K562 (cell line): ENCODE measurements around the gene KLRB1. TPM values are rescaled to one million over a fixed set of nuclear protein-coding genes. Genes with fewer than 3 reads are reported as not detected.

Source experiments
- ATAC-seq: fragments of 200-7000 bp; cut with Tn5 transposase; 3 replicates; pipeline ENCODE4 v1.9.1; 2020; ENCODE audit warnings: moderate library complexity
- BruUV-seq: library from RNA; stranded (reverse); fragments of 400-500 nt; replicated peaks from 2 replicates; lab custom pipeline; 2021; lab: Mats Ljungman, UMichigan
- CTCF ChIA-PET: fragments of 300-600 bp; formaldehyde crosslinking; extraction: SDS; loops from one replicate; lab custom pipeline; 2021; ENCODE audit warnings: low intra/inter-chr PET ratio; lab: Yijun Ruan, JAX
- POLR2A ChIA-PET: fragments of 300-600, 350-650 bp; sonication (Branson Sonifier 250); formaldehyde crosslinking; extraction: SDS; loops from one replicate; lab custom pipeline; 2021; ENCODE audit warnings: antibody characterized with exemption, inconsistent platforms; lab: Yijun Ruan, JAX
- DNase-seq, 4 experiments: peaks; one replicate each; pipeline versions ENCODE4 v3.0.0 to v3.0.0-alpha.2; 2011 to 2018; ENCODE audit warnings: low spot score in 3 of 4, mixed read lengths in 3 of 4; ENCODE audit errors: extremely low read depth in 1 of 4
- FAIRE-seq: peaks from 2 replicates; lab custom pipeline; 2011; peaks lifted over from hg19 to GRCh38; lab: Jason Lieb, UNC
- H2AFZ ChIP-seq: 2 replicates; pipeline ENCODE4 v1.6.0; 2011; ENCODE audit warnings: low read depth, low read length, control low read depth, inconsistent platforms
- H3K27ac ChIP-seq: fragments of 200-600 bp; 3 replicates; pipeline ENCODE4 v1.8.0; 2011; ENCODE audit warnings: low read depth, mild to moderate bottlenecking, control low read depth, inconsistent platforms, low read length, moderate library complexity, mixed read lengths; ENCODE audit errors: extremely low read depth
- H3K27me3 ChIP-seq, 2 experiments: fragments of 300-600 bp in 1 of 2; 2 replicates in 1 of 2; 3 replicates in 1 of 2; pipeline versions ENCODE4 v1.6.0 to v1.8.0; 2011; ENCODE audit warnings: inconsistent platforms in 2 of 2, low read length in 2 of 2, mild to moderate bottlenecking in 1 of 2, mixed read lengths in 1 of 2, moderate library complexity in 1 of 2; ENCODE audit not compliant: control insufficient read depth in 2 of 2, insufficient read depth in 2 of 2
- H3K36me3 ChIP-seq: fragments of 300-600 bp; 3 replicates; pipeline ENCODE4 v1.8.0; 2011; ENCODE audit warnings: mild to moderate bottlenecking, low read length, inconsistent platforms; ENCODE audit not compliant: control insufficient read depth, insufficient read depth
- H3K4me1 ChIP-seq, 2 experiments: fragments of 200-600 bp in 1 of 2; replicated peaks in 1 of 2; 2 replicates in 1 of 2; 3 replicates in 1 of 2; pipeline versions ENCODE4 v1.5.1 to v1.8.0; 2011; ENCODE audit warnings: inconsistent platforms in 2 of 2, low read length in 2 of 2, mild to moderate bottlenecking in 1 of 2, mixed read lengths in 1 of 2, moderate library complexity in 1 of 2; ENCODE audit not compliant: control insufficient read depth in 2 of 2, insufficient read depth in 2 of 2
- H3K4me2 ChIP-seq: 2 replicates; pipeline ENCODE4 v1.6.1; 2011; ENCODE audit warnings: low read length, control low read depth, inconsistent platforms, mixed read lengths; ENCODE audit not compliant: insufficient read depth
- H3K4me3 ChIP-seq: fragments of 200-600 bp; sonication (generic), shearing (Covaris generic); 2 replicates; pipeline ENCODE4 v1.5.1; 2016; ENCODE audit warnings: control low read depth, inconsistent platforms
- H3K79me2 ChIP-seq: fragments of 200-600 bp; 3 replicates; pipeline ENCODE4 v1.8.0; 2011; ENCODE audit warnings: low read length, inconsistent platforms; ENCODE audit not compliant: control insufficient read depth, insufficient read depth
- H3K9ac ChIP-seq, 2 experiments: 2 replicates each; pipeline versions ENCODE4 v1.6.0 to v1.6.1; 2011; ENCODE audit warnings: low read depth in 2 of 2, low read length in 2 of 2, control low read depth in 1 of 2, inconsistent platforms in 1 of 2, mild to moderate bottlenecking in 1 of 2, mixed read lengths in 1 of 2; ENCODE audit not compliant: insufficient read depth in 1 of 2
- H3K9me1 ChIP-seq: one replicate; pipeline ENCODE4 v1.6.0; 2011; ENCODE audit warnings: inconsistent platforms, mild to moderate bottlenecking, low read length, moderate library complexity; ENCODE audit not compliant: control insufficient read depth, insufficient read depth
- H3K9me3 ChIP-seq: replicated peaks from 2 replicates; pipeline ENCODE4 v1.5.1; 2011; ENCODE audit warnings: low read depth, low read length, inconsistent platforms; ENCODE audit not compliant: control insufficient read depth, insufficient read depth
- H4K20me1 ChIP-seq: replicated peaks from 2 replicates; pipeline ENCODE4 v1.6.1; 2011; ENCODE audit warnings: low read length, inconsistent platforms, mixed read lengths; ENCODE audit not compliant: control insufficient read depth, insufficient read depth
- BRF1 ChIP-seq: IDR thresholded peaks from 3 replicates; pipeline ENCODE4 v1.6.1; 2011; ENCODE audit warnings: borderline replicate concordance, mild to moderate bottlenecking; ENCODE audit not compliant: insufficient read length; ENCODE audit errors: extremely low read depth
- CTCF ChIP-seq, 3 experiments: IDR thresholded peaks in 2 of 3; conservative IDR thresholded peaks in 1 of 3; 2 replicates each; pipeline ENCODE4 v1.5.1; 2011 to 2012; ENCODE audit warnings: low read length in 3 of 3, mild to moderate bottlenecking in 3 of 3, control low read depth in 2 of 3, improper control_type of control experiment in 1 of 3, inconsistent platforms in 1 of 3, low read depth in 1 of 3, mixed read lengths in 1 of 3, moderate library complexity in 1 of 3; ENCODE audit not compliant: insufficient read depth in 2 of 3
- FOXK2 ChIP-seq, 2 experiments: fragments of 450-650 bp; IDR thresholded peaks in 1 of 2; conservative IDR thresholded peaks in 1 of 2; 2 replicates each; pipeline ENCODE4 v1.6.1; 2016; ENCODE audit warnings: low read depth in 2 of 2, mild to moderate bottlenecking in 1 of 2
- IFI16 ChIP-seq: fragments of 250-450 bp; sonication (Bioruptor Pico); IDR thresholded peaks from 2 replicates; pipeline ENCODE4 v2.1.2; 2022; ENCODE audit warnings: mild to moderate bottlenecking, inconsistent platforms
- MYC ChIP-seq, 2 experiments: fragments of 250-450 bp in 1 of 2; sonication (Bioruptor Pico) in 1 of 2; IDR thresholded peaks; 2 replicates each; pipeline versions ENCODE4 v1.5.1 to v1.6.1; 2012 to 2021; ENCODE audit warnings: low read depth in 2 of 2, borderline replicate concordance in 1 of 2, improper control_type of control experiment in 1 of 2, low read length in 1 of 2, mild to moderate bottlenecking in 1 of 2, moderate library complexity in 1 of 2
- NKRF ChIP-seq: fragments of 450-650 bp; IDR thresholded peaks from 2 replicates; pipeline ENCODE4 v1.6.1; 2016; ENCODE audit warnings: borderline replicate concordance
- NRF1 ChIP-seq, 2 experiments: fragments of 450-650 bp; IDR thresholded peaks in 1 of 2; conservative IDR thresholded peaks in 1 of 2; 2 replicates each; pipeline ENCODE4 v1.6.1; 2014; ENCODE audit warnings: mild to moderate bottlenecking in 2 of 2
- RAD21 ChIP-seq, 2 experiments: fragments of 250-450 bp in 1 of 2; fragments of 450-650 bp in 1 of 2; sonication (Bioruptor Pico) in 1 of 2; formaldehyde crosslinking in 1 of 2; IDR thresholded peaks in 1 of 2; conservative IDR thresholded peaks in 1 of 2; 2 replicates each; pipeline versions ENCODE4 v1.4.0 to v1.8.0; 2020 to 2022; ENCODE audit warnings: mild to moderate bottlenecking in 2 of 2, moderate library complexity in 1 of 2
- SMARCE1 ChIP-seq: fragments of 450-650 bp; IDR thresholded peaks from 2 replicates; pipeline ENCODE4 v1.7.1; 2016; ENCODE audit warnings: mild to moderate bottlenecking
- SMC3 ChIP-seq: conservative IDR thresholded peaks from 2 replicates; pipeline ENCODE4 v1.6.1; 2011; ENCODE audit warnings: low read depth, low read length, improper control_type of control experiment; ENCODE audit not compliant: insufficient read depth
- THRA ChIP-seq: fragments of 450-650 bp; IDR thresholded peaks from 2 replicates; pipeline ENCODE4 v1.6.1; 2017; ENCODE audit warnings: mild to moderate bottlenecking, moderate library complexity
- THRB ChIP-seq: fragments of 450-650 bp; formaldehyde crosslinking; conservative IDR thresholded peaks from 2 replicates; pipeline ENCODE4 v1.4.0; 2022; ENCODE audit warnings: mild to moderate bottlenecking, missing genetic modification characterization
- ZNF174 ChIP-seq: fragments of 250-450 bp; sonication (Bioruptor Pico); IDR thresholded peaks from 2 replicates; pipeline ENCODE4 v1.4.0; 2020; ENCODE audit warnings: mild to moderate bottlenecking
- WGBS: fragments of 100-300 bp; shearing (Covaris generic); methylation state at CpG from one replicate; pipeline ENCODE4 v1.1.6; 2016; ENCODE audit warnings: low coverage, mixed read lengths; ENCODE audit not compliant: insufficient coverage; ENCODE audit errors: missing lambda C conversion rate; 5-methylcytosine and 5-hydroxymethylcytosine counted together
- in situ Hi-C: fragments of 300-500 bp; cut with MboI; formaldehyde crosslinking; loops from 4 replicates; pipeline ENCODE4 v1.15.0; 2018; ENCODE audit warnings: inconsistent platforms, mixed read lengths
- intact Hi-C: fragments of 100-400 bp; cut with micrococcal nuclease; formaldehyde crosslinking; loops from 2 replicates; pipeline ENCODE4 v1.14.2; 2022
- polyA plus RNA-seq, 8 experiments: library from polyadenylated mRNA; depleted of rRNA in 4 of 8; stranded (reverse) in 5 of 8; unstranded in 3 of 8; fragments of >200 nt; fragmentation: Nextera tagmentation in 2 of 8; fragmentation: Illumina TruSeq in 1 of 8; extraction: Ambion mirVana in 2 of 8; extraction: Trizol in 1 of 8; gene quantifications; 2 replicates each; pipeline versions ENCODE4 v1.2.1 to v1.2.3, GENCODE V29; 2011 to 2014; ENCODE audit warnings: inconsistent platforms in 1 of 8, missing spikeins in 1 of 8
- total RNA-seq, 7 experiments: library from RNA; depleted of rRNA in 6 of 7; stranded (reverse); fragments of >200 nt in 6 of 7; fragmentation: Illumina TruSeq in 2 of 7; extraction: Trizol in 2 of 7; gene quantifications; 2 replicates each; pipeline versions ENCODE4 v1.2.1 to v1.2.3, GENCODE V29; 2011 to 2021; ENCODE audit warnings: low replicate concordance in 1 of 7

KLRB1 gene
- total and polyA plus RNA-seq, 9 of the 15 experiments (the other 6 are each of a cell fraction or from before 2014, with no cell fraction given), result not detected

- Histone ChIP-seq H3K9me3 (no peaks in the 10 kb centered on the region; the same call in 1 of the 2 replicates), H3K9me1 (no peaks in the 10 kb centered on the region), H2AFZ (no peak overlapping the region), H3K27ac (no peak overlapping the region), H3K4me1 (no peaks in the 10 kb centered on the region; a peak in 1 of 5 replicates), H3K27me3 (no peaks in the 10 kb centered on the region), H3K9ac (no peak overlapping the region), H3K4me3 (no peak overlapping the region), H3K4me2 (no peak overlapping the region), H3K79me2 (no peaks in the 10 kb centered on the region), H4K20me1 (no peaks in the 10 kb centered on the region), H3K36me3 (no peaks in the 10 kb centered on the region)
- ATAC-seq (peak; percentile 70), FAIRE-seq (peak; percentile 71), DNase-seq (peak; percentile 21 to 69 (median 30))
- in situ Hi-C loops, result loop anchor here (25.0 kb wide), 1 partner anchor 297 kb away; no protein-coding TSS in a partner anchor
- WGBS, result 0% methylated on average over 2 of the region's 2 CpGs
- intact Hi-C loops, result loop anchor here (1.0 to 5.0 kb wide), 3 partner anchors 74 to 163 kb away; no protein-coding TSS in a partner anchor
- POLR2A ChIA-PET, result interaction anchor here (0.5 kb wide), 1 partner anchor 613 kb away, joined by 3 read pairs; no protein-coding TSS in a partner anchor
- CTCF ChIA-PET, result interaction anchor here (0.6 to 1.1 kb wide), 3 partner anchors 73 to 506 kb away, joined by 3 to 4 read pairs (median 3); no protein-coding TSS in a partner anchor
- no TSS peak for BruUV-seq
- no peak for TF ChIP-seq NKRF
- TF ChIP-seq ZNF174 (CRISPR knock-in tag), result no peak
- TF ChIP-seq BRF1, result no peak
- no peak for TF ChIP-seq SMARCE1
- TF ChIP-seq IFI16, result no peak
- no peak for TF ChIP-seq NRF1 (conservative IDR thresholded peaks at IDR 0.05 in 1 of 2, IDR thresholded peaks at IDR 0.05 in 1 of 2)
- 0 out of 2 replicates have a peak, but pooled peaks have one; percentile 16 for TF ChIP-seq SMC3
- TF ChIP-seq RAD21 (CRISPR knock-in tag; conservative IDR thresholded peaks at IDR 0.05 in 1 of 2, IDR thresholded peaks at IDR 0.05 in 1 of 2), result peak; percentile 27 to 82; a peak in 3 of 4 replicates
- TF ChIP-seq CTCF (IDR thresholded peaks at IDR 0.05 in 2 of 3, conservative IDR thresholded peaks at IDR 0.05 in 1 of 3; ENCODE audit: insufficient read depth in 2 of 3, low read depth in 1 of 3, low read length in 3 of 3), result peak; percentile 52 to 66 (median 54); a peak in 5 of 6 replicates
- no peak for TF ChIP-seq THRA
- TF ChIP-seq FOXK2 (conservative IDR thresholded peaks at IDR 0.05 in 1 of 2, IDR thresholded peaks at IDR 0.05 in 1 of 2; ENCODE audit: low read depth in 2 of 2), result no peak
- no peak for TF ChIP-seq THRB
- TF ChIP-seq MYC (IDR thresholded peaks at IDR 0.05; ENCODE audit: low read depth, low read length), result no peak
- TF ChIP-seq MYC (CRISPR knock-in tag; IDR thresholded peaks at IDR 0.05; ENCODE audit: borderline replicate concordance, low read depth), result no peak
Observed at GRCh38 chr12:9634177-9634803, 26.6 kb upstream of the KLRB1 start.
